ENCODE measurements around the gene MRPL2.

GRCh38 chr6:43033496-43034189 is 25.6 kb downstream of the MRPL2 start:
- TF ChIP-seq POLR2A (IDR thresholded peaks at IDR 0.05; ENCODE audit: low read depth, low read length) (no peak), POLR2AphosphoS5 (IDR thresholded peaks at IDR 0.05; ENCODE audit: low read depth, low read length) (no peak)

Measured in GM12892 (cell line).